HG03354 (cell line): ENCODE results near the gene SLX1A.
"Not testable (repeated sequence)": the region's sequence is repeated elsewhere in the genome, so short reads cannot be mapped to it uniquely, and the experiment has no call there.

Experiments
- ATAC-seq: cut with Tn5 transposase; IDR thresholded peaks from one replicate; pipeline ENCODE4 v1.9.1; 2021; ENCODE audit warnings: mild to moderate bottlenecking; ENCODE audit not compliant: unreplicated experiment, poor library complexity, severe bottlenecking

The SLX1A gene

GRCh38 chr16:30193615-30194014 lies at the start of gene SLX1A, which contains the start of gene BOLA2B:
TSS of gene SLX1A (plus strand) at chr16:30193875. CDS start at chr16:30194085, 210 bp downstream.
TSS of gene BOLA2B (minus strand) at chr16:30193666. CDS start at chr16:30193595, 71 bp downstream.
- peak; percentile 89 for ATAC-seq

- no peak for ATAC-seq
Measured at GRCh38 chr16:30144017-30144416, 49.7 kb upstream of the SLX1A start.

- no peak for ATAC-seq
Measured at GRCh38 chr16:30144917-30145316, 48.8 kb upstream of the SLX1A start.

DNA sequence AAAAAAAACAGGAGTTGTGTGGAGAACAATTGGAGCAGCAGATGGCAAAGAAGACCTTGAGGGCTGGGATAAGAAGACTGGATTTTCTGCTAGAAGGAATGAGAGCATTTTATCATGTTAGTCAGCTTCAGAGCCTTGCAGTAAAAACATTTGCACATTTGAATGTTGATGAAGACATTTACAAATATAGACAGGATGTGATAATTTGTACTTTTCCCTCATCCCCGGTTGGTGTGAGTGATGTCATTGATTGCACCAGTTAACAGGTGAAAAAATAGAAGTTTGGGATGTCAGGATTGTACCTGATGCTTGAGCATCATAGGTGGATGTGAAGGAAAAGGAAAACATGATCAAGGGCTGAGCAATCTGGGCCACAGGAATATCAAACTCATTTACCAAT lies 48.0 kb upstream of the SLX1A start:
- no peak for ATAC-seq

GRCh38 chr16:30147843-30148510 lies 45.7 kb upstream of the SLX1A start:
- ATAC-seq: no peak

DNA sequence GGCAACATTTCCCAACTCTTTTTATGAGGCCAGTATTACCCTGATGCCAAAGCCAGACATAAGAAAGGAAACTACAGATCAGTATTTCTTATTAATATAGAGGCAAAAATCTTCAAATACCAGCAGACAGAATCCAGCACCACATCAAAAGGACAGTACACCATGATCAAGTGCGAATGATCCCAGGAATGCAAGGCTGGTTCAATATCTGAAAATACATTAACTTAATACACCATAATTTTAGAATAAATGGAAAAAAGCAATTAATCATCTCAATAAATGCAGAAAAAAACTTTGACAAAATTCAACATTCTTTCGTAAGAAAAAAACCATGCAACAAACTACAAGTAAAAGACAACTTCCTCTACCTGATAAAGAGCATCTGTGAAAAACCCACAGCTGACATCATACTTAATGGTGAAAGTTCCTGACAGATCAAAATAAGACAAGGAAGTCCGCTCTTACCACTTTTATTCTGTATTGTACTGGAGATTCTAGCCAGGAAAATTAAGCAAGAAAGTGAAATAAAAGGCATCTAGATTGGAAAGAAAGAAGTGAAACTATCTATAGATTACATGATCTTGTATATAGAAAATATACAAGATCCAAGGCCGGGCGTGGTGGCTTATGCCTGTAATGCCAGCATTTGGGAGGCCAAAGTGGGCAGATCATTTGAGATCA lies 44.3 kb upstream of the SLX1A start:
- ATAC-seq: no peak

GRCh38 chr16:30151091-30151490 lies 42.6 kb upstream of the SLX1A start:
- ATAC-seq: no peak

- no peak for ATAC-seq
Measured at GRCh38 chr16:30152517-30152916, 41.2 kb upstream of the SLX1A start.

- ATAC-seq: no peak
Measured at GRCh38 chr16:30155188-30155587, 38.5 kb upstream of the SLX1A start.

GRCh38 chr16:30157214-30157613 lies 36.5 kb upstream of the SLX1A start:
- ATAC-seq: no peak

GRCh38 chr16:30163538-30163937 lies 30.1 kb upstream of the SLX1A start:
- ATAC-seq: no peak

GRCh38 chr16:30166202-30166902 lies 27.3 kb upstream of the SLX1A start:
- peak; percentile 54 for ATAC-seq

DNA sequence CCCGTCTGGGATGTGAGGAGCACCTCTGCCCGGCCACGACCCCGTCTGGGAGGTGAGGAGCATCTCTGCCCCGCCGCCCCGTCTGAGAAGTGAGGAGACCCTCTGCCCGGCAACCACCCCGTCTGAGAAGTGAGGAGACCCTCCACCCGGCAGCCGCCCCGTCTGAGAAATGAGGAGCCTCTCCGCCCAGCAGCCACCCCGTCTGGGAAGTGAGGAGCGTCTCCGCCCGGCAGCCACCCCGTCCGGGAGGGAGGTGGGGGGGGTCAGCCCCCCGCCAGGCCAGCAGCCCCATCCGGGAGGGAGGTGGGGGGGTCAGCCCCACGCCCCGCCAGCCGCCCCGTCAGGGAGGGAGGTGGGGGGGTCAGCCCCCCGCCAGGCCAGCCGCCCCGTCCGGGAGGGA lies 24.9 kb upstream of the SLX1A start:
- not testable (repeated sequence) for ATAC-seq

DNA sequence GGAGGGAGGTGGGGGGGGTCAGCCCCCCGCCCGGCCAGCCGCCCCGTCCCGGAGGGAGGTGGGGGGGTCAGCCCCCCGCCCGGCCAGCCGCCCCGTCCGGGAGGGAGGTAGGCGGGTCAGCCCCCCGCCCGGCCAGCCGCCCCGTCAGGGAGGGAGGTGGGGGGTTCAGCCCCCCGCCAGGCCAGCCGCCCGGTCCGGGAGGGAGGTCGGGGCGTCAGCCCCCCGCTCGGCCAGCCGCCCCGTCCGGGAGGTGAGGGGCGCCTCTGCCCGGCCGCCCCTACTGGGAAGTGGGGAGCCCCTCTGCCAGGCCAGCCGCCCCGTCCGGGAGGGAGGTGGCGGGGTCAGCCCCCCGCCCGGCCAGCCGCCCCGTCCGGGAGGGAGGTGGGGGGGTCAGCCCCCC lies 24.3 kb upstream of the SLX1A start:
- not testable (repeated sequence) for ATAC-seq

DNA sequence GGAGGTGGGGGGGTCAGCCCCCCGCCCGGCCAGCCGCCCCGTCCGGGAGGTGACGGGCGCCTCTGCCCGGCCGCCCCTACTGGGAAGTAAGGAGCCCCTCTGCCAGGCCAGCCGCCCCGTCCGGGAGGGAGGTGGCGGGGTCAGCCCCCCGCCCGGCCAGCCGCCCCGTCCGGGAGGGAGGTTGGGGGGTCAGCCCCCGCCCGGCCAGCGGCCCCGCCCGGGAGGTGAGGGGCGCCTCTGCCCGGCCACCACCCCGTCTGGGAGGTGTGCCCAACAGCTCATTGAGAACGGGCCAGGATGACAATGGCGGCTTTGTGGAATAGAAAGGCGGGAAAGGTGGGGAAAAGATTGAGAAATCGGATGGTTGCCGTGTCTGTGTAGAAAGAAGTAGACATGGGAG lies 23.5 kb upstream of the SLX1A start:
- ATAC-seq: not testable (repeated sequence)

DNA sequence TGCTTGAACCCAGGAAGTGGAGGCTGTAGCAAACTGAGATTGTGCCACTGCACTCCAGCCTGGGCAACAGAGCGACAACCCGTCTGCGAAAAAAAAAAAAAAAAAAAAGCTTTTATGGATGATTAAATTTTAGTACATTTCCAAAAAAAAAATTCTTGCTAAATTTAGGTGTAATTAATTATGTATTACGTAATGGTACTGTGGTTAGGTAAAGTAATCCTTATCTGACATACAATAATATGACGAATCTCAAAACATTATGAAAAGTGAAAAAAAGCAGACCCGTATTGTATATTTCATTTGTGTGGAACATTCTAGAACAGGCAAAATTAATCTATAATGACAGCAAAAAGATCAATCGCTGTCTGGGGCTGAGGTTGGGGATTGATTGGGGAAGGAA lies 20.6 kb upstream of the SLX1A start:
- ATAC-seq: no peak

DNA sequence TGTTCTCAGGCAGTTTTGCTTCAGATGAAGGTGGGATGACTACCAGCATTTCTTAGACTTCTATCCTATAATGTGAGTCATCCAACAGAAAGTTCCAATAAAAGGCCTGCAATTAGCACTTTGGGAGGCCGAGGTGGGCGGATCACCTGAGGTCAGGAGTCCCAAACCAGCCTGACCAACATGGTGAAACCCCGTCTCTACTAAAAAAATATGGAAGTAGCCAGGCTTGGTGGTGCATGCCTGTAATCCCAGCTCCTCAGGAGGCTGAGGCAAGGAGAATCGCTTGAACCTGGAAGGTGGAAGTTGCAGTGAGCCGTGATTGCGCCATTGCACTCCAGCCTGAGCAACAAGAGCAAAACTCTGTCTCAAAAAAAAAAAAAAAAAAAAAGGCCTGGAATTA lies 16.8 kb upstream of the SLX1A start:
- ATAC-seq: not testable (repeated sequence)

GRCh38 chr16:30179195-30179594 lies 14.5 kb upstream of the SLX1A start:
- no peak for ATAC-seq

DNA sequence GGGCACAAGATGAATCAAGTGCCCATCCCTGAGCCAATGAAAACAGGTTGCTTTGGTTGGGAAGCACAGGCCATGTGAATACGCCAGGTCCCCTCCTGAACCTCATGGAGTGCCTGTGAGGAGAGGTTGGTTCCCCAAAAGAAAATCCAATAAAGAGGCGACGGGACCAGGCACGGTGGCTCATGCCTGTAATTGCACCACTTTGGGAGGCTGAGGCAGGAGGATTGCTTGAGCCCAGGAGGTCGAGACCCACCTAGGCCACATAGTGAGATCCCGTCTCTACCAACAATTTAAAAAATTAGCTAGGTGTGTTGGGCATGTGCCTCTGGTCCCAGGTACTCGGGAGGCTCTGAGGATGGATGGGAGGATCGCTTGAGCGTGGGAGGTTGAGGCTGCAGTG lies 13.7 kb upstream of the SLX1A start:
- no peak for ATAC-seq

GRCh38 chr16:30180741-30181140 lies 12.9 kb upstream of the SLX1A start:
- no peak for ATAC-seq
